Smooth muscle cell (in vitro differentiated cells): ENCODE results near the gene ZNF879. TPM values are rescaled to one million over a fixed set of nuclear protein-coding genes. Genes with fewer than 3 reads are reported as not detected.

Source experiments
- DNase-seq: peaks from one replicate; lab custom pipeline; 2025; ENCODE audit not compliant: unreplicated experiment; lab: John Stamatoyannopoulos, UW
- H2AFZ ChIP-seq: fragments of 200-600 bp; sonication (generic); 2 replicates; pipeline ENCODE4 v1.6.0; 2016; ENCODE audit warnings: antibody characterized with exemption, low read depth, mild to moderate bottlenecking
- H3F3A ChIP-seq: fragments of 200-600 bp; sonication (generic); 2 replicates; pipeline ENCODE4 v1.6.0; 2017; ENCODE audit warnings: antibody characterized with exemption, low read depth
- H3K27ac ChIP-seq: fragments of 200-600 bp; sonication (generic); 2 replicates; pipeline ENCODE4 v1.5.1; 2016; ENCODE audit warnings: low read depth, mild to moderate bottlenecking
- H3K27me3 ChIP-seq: fragments of 200-600 bp; sonication (generic); 2 replicates; pipeline ENCODE4 v1.6.1; 2016; ENCODE audit warnings: low read depth, mild to moderate bottlenecking
- H3K36me3 ChIP-seq: fragments of 200-600 bp; sonication (generic); 2 replicates; pipeline ENCODE4 v1.5.1; 2016; ENCODE audit warnings: low read depth
- H3K4me1 ChIP-seq: fragments of 200-600 bp; sonication (generic); 2 replicates; pipeline ENCODE4 v1.5.1; 2016; ENCODE audit warnings: low read depth
- H3K4me2 ChIP-seq: fragments of 200-600 bp; sonication (generic); 2 replicates; pipeline ENCODE4 v1.6.0; 2016; ENCODE audit warnings: mild to moderate bottlenecking
- H3K4me3 ChIP-seq: fragments of 200-600 bp; sonication (generic); 2 replicates; pipeline ENCODE4 v1.5.1; 2016; ENCODE audit warnings: mild to moderate bottlenecking
- H3K79me2 ChIP-seq: fragments of 200-600 bp; sonication (generic); 2 replicates; pipeline ENCODE4 v1.6.0; 2016; ENCODE audit warnings: low read depth, mild to moderate bottlenecking
- H3K9ac ChIP-seq: fragments of 200-600 bp; sonication (generic); 2 replicates; pipeline ENCODE4 v1.6.0; 2016; ENCODE audit warnings: low read depth
- H3K9me3 ChIP-seq: fragments of 200-600 bp; sonication (generic); replicated peaks from 2 replicates; pipeline ENCODE4 v1.5.1; 2016; ENCODE audit warnings: low read depth
- H4K20me1 ChIP-seq: fragments of 200-600 bp; sonication (generic); 2 replicates; pipeline ENCODE4 v1.6.0; 2016; ENCODE audit warnings: low read depth
- WGBS: methylation state at CpG from one replicate; pipeline ENCODE4 v1.1.7; 2016; ENCODE audit warnings: low lambda C conversion rate; 5-methylcytosine and 5-hydroxymethylcytosine counted together
- polyA plus RNA-seq: library from polyadenylated mRNA; unstranded; fragments of >200 nt; fragmentation: Nextera tagmentation; extraction: Ambion mirVana; gene quantifications from 2 replicates; pipeline ENCODE4 v1.2.1, GENCODE V29; 2016
- total RNA-seq: library from RNA; depleted of rRNA; stranded (reverse); fragments of >200 nt; gene quantifications from 2 replicates; pipeline ENCODE4 v1.2.3, GENCODE V29; 2014
- TF ChIP-seq, protein P1 (sequence below): fragments of 200-600 bp; sonication (generic); IDR thresholded peaks from 2 replicates; pipeline ENCODE4 v1.5.1; 2017; ENCODE audit warnings: borderline replicate concordance, mild to moderate bottlenecking, antibody characterized with exemption; ENCODE audit not compliant: insufficient read depth, poor library complexity, severe bottlenecking

Gene ZNF879
- total and polyA plus RNA-seq, 2 experiments from 2014 or later = 0.58 to 1.1 TPM

DNA sequence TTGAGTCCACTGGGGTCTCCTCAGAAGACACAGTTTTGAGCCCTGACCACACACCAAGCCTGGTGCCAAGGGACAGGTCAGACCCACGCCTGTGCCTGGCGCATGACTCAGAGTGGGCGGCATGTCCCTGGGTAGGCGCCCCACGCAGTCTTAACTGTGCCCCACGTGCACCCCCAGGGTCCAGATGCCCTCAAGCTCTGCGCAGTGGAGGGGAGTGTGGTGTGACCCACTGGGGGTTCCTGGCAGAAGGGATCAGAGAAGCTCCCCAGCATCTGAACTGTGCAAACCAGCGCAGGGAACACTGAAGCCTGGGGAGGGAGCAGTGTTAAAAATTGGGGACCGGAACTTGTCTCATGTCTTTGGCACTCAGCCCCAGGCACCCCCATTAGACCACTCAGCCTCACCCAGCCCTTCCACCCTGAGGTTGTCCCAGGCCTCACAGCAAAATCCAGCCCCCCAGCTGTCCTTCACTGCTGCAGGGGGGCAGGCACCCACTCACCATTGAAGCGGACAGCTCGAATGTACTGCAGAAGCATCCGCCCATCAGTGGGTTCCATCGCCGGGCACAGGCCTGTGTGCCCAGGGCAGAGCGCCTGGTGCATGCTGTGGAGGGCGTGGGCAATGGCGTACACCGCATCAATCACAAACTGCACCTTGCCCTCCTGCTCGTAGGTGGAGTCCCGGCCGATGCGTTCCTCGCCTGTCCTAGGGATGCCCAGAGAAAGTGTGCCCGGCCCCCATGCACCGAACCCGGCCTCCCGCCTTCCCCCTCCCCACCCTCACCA lies 35.0 kb upstream of the ZNF879 start:
- Histone ChIP-seq H3K79me2 (no peaks in the 10 kb centered on the region), H2AFZ (no peak overlapping the region), H3F3A (no peaks in the 10 kb centered on the region), H3K9ac (no peak overlapping the region), H3K4me2 (no peak overlapping the region), H3K9me3 (no peaks in the 10 kb centered on the region), H3K4me1 (no peaks in the 10 kb centered on the region), H3K27me3 (peaks cover 3% of the 10 kb centered on the region), H3K4me3 (no peak overlapping the region), H3K27ac (no peak overlapping the region), H3K36me3 (no peaks in the 10 kb centered on the region), H4K20me1 (no peaks in the 10 kb centered on the region)
- DNase-seq = no peak
- WGBS = 91% methylated on average over 22 of the region's 27 CpGs
- TF ChIP-seq, protein P1, sequence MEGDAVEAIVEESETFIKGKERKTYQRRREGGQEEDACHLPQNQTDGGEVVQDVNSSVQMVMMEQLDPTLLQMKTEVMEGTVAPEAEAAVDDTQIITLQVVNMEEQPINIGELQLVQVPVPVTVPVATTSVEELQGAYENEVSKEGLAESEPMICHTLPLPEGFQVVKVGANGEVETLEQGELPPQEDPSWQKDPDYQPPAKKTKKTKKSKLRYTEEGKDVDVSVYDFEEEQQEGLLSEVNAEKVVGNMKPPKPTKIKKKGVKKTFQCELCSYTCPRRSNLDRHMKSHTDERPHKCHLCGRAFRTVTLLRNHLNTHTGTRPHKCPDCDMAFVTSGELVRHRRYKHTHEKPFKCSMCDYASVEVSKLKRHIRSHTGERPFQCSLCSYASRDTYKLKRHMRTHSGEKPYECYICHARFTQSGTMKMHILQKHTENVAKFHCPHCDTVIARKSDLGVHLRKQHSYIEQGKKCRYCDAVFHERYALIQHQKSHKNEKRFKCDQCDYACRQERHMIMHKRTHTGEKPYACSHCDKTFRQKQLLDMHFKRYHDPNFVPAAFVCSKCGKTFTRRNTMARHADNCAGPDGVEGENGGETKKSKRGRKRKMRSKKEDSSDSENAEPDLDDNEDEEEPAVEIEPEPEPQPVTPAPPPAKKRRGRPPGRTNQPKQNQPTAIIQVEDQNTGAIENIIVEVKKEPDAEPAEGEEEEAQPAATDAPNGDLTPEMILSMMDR = no peak

DNA sequence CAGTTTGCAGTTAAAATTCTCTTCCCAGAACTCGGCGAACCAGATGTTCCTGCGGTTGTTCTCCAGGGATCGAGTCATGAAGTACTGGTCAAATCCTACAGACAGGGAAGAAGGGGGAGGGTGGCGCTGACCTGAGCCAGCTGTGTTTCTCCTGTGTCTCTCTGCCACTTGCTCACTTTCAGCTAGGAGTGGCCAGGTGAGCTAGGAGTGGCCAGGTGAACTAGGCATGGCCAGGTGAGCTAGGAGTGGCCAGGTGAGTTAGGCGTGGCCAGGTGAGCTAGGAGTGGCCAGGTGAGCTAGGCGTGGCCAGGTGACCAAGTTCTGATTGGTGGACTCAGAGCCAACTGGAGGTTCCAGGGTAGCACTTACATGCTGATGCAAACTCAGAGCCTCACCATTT lies 34.3 kb upstream of the ZNF879 start:
- Histone ChIP-seq H3K4me1 (no peaks in the 10 kb centered on the region), H4K20me1 (no peaks in the 10 kb centered on the region), H3F3A (no peaks in the 10 kb centered on the region), H3K9me3 (no peaks in the 10 kb centered on the region), H2AFZ (no peak overlapping the region), H3K27me3 (peaks cover 9% of the 10 kb centered on the region), H3K79me2 (no peaks in the 10 kb centered on the region), H3K27ac (no peak overlapping the region), H3K9ac (no peak overlapping the region), H3K4me2 (no peak overlapping the region), H3K4me3 (no peak overlapping the region), H3K36me3 (no peaks in the 10 kb centered on the region)
- no peak for DNase-seq
- WGBS = 87% methylated on average over 7 of the region's 7 CpGs
- TF ChIP-seq, protein P1 = no peak

DNA sequence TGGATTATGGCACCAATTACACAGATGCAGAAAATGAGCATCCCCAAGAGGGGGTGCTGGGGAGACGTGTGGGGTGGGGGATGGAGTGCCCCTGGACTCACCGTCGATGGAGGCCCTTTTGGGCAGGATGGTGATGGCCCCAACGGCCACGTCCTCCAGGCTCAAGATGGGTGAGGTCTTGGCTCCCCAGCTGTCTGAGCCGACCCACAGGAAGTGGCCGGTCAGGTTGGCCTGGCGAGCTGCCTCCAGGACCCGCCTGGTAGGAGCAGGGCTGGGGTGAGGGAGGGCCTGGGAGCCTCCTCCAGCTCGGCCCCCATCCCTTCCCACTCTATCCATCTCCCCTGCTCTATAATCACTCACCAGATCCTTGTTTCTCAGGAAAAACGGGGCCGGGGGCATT lies 33.1 kb upstream of the ZNF879 start:
- Histone ChIP-seq H3K27ac (no peak overlapping the region), H3K4me3 (no peak overlapping the region), H2AFZ (no peak overlapping the region), H3K79me2 (no peaks in the 10 kb centered on the region), H3K4me1 (no peaks in the 10 kb centered on the region), H3K36me3 (no peaks in the 10 kb centered on the region), H3F3A (no peaks in the 10 kb centered on the region), H3K4me2 (no peak overlapping the region), H3K9me3 (no peaks in the 10 kb centered on the region), H3K9ac (no peak overlapping the region), H4K20me1 (no peaks in the 10 kb centered on the region), H3K27me3 (peaks cover 10% of the 10 kb centered on the region)
- no peak for DNase-seq
- TF ChIP-seq, protein P1 = no peak
- 83% methylated on average over 12 of the region's 12 CpGs for WGBS
